ENCODE measurements around the gene HECW1.
"Not testable (repeated sequence)": the region's sequence is repeated elsewhere in the genome, so short reads cannot be mapped to it uniquely, and the experiment has no call there.

HECW1 gene

DNA sequence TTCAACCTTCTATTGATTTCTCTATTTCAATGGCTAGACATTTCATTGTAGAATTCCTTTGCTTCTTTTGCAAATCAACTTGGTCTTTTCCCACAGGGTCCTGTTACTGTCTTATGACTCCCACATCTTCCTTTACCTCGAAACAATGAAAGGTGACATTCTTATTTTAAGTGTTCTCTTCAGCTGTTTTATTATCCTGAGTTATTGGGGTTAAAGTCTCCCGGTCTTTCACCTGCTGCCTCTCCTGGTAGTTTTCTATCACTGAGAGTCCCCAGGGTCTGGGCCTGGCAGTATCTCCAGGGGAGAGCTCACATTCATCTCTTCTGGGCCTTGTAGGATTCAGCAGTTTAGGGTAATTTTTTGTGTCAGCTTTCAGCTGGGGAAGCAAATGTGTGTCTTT is 95.8 kb downstream of the HECW1 start:
- TF ChIP-seq, protein P1, sequence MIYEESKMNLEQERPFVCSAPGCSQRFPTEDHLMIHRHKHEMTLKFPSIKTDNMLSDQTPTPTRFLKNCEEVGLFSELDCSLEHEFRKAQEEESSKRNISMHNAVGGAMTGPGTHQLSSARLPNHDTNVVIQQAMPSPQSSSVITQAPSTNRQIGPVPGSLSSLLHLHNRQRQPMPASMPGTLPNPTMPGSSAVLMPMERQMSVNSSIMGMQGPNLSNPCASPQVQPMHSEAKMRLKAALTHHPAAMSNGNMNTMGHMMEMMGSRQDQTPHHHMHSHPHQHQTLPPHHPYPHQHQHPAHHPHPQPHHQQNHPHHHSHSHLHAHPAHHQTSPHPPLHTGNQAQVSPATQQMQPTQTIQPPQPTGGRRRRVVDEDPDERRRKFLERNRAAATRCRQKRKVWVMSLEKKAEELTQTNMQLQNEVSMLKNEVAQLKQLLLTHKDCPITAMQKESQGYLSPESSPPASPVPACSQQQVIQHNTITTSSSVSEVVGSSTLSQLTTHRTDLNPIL (CRISPR knock-in tag; IDR thresholded peaks at IDR 0.05; ENCODE audit: low read depth) = no peak
- TF ChIP-seq ZFP30 (CRISPR knock-in tag; IDR thresholded peaks at IDR 0.05) = no peak
- TF ChIP-seq ISL1 (CRISPR knock-in tag; IDR thresholded peaks at IDR 0.05) = no peak
- TF ChIP-seq, protein P2, sequence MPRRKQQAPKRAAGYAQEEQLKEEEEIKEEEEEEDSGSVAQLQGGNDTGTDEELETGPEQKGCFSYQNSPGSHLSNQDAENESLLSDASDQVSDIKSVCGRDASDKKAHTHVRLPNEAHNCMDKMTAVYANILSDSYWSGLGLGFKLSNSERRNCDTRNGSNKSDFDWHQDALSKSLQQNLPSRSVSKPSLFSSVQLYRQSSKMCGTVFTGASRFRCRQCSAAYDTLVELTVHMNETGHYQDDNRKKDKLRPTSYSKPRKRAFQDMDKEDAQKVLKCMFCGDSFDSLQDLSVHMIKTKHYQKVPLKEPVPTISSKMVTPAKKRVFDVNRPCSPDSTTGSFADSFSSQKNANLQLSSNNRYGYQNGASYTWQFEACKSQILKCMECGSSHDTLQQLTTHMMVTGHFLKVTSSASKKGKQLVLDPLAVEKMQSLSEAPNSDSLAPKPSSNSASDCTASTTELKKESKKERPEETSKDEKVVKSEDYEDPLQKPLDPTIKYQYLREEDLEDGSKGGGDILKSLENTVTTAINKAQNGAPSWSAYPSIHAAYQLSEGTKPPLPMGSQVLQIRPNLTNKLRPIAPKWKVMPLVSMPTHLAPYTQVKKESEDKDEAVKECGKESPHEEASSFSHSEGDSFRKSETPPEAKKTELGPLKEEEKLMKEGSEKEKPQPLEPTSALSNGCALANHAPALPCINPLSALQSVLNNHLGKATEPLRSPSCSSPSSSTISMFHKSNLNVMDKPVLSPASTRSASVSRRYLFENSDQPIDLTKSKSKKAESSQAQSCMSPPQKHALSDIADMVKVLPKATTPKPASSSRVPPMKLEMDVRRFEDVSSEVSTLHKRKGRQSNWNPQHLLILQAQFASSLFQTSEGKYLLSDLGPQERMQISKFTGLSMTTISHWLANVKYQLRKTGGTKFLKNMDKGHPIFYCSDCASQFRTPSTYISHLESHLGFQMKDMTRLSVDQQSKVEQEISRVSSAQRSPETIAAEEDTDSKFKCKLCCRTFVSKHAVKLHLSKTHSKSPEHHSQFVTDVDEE (CRISPR knock-in tag; IDR thresholded peaks at IDR 0.05) = no peak
- no peak for TF ChIP-seq TCF4 (CRISPR knock-in tag; IDR thresholded peaks at IDR 0.05; ENCODE audit: borderline replicate concordance)
- no peak for TF ChIP-seq TOX (CRISPR knock-in tag; IDR thresholded peaks at IDR 0.05; ENCODE audit: borderline replicate concordance)
- TF ChIP-seq OSR1 (CRISPR knock-in tag; IDR thresholded peaks at IDR 0.05) = no peak
- TF ChIP-seq ZNF8 (CRISPR knock-in tag; IDR thresholded peaks at IDR 0.05) = no peak
- TF ChIP-seq RARB (CRISPR knock-in tag; IDR thresholded peaks at IDR 0.05) = no peak
- no peak for TF ChIP-seq PPARA (CRISPR knock-in tag; IDR thresholded peaks at IDR 0.05; ENCODE audit: borderline replicate concordance)
- TF ChIP-seq GLIS3 (CRISPR knock-in tag; IDR thresholded peaks at IDR 0.05) = no peak
- TF ChIP-seq, protein P3, sequence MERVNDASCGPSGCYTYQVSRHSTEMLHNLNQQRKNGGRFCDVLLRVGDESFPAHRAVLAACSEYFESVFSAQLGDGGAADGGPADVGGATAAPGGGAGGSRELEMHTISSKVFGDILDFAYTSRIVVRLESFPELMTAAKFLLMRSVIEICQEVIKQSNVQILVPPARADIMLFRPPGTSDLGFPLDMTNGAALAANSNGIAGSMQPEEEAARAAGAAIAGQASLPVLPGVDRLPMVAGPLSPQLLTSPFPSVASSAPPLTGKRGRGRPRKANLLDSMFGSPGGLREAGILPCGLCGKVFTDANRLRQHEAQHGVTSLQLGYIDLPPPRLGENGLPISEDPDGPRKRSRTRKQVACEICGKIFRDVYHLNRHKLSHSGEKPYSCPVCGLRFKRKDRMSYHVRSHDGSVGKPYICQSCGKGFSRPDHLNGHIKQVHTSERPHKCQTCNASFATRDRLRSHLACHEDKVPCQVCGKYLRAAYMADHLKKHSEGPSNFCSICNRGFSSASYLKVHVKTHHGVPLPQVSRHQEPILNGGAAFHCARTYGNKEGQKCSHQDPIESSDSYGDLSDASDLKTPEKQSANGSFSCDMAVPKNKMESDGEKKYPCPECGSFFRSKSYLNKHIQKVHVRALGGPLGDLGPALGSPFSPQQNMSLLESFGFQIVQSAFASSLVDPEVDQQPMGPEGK (CRISPR knock-in tag; IDR thresholded peaks at IDR 0.05; ENCODE audit: borderline replicate concordance) = no peak
- no peak for TF ChIP-seq ZC3H10 (CRISPR knock-in tag; IDR thresholded peaks at IDR 0.05)
- no peak for TF ChIP-seq SNAI2 (CRISPR knock-in tag; IDR thresholded peaks at IDR 0.05)
- no peak for TF ChIP-seq ESRRG (CRISPR knock-in tag; IDR thresholded peaks at IDR 0.05)
- no peak for TF ChIP-seq BACH2 (CRISPR knock-in tag; IDR thresholded peaks at IDR 0.05; ENCODE audit: borderline replicate concordance)
- no peak for TF ChIP-seq ZNF70 (CRISPR knock-in tag; IDR thresholded peaks at IDR 0.05)
- TF ChIP-seq CSDC2 (CRISPR knock-in tag; IDR thresholded peaks at IDR 0.05) = no peak
- no peak for TF ChIP-seq ZFP3 (CRISPR knock-in tag; IDR thresholded peaks at IDR 0.05)
- TF ChIP-seq, protein P4, sequence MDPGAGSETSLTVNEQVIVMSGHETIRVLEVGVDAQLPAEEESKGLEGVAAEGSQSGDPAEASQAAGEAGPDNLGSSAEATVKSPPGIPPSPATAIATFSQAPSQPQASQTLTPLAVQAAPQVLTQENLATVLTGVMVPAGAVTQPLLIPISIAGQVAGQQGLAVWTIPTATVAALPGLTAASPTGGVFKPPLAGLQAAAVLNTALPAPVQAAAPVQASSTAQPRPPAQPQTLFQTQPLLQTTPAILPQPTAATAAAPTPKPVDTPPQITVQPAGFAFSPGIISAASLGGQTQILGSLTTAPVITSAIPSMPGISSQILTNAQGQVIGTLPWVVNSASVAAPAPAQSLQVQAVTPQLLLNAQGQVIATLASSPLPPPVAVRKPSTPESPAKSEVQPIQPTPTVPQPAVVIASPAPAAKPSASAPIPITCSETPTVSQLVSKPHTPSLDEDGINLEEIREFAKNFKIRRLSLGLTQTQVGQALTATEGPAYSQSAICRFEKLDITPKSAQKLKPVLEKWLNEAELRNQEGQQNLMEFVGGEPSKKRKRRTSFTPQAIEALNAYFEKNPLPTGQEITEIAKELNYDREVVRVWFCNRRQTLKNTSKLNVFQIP (CRISPR knock-in tag; IDR thresholded peaks at IDR 0.05; ENCODE audit: borderline replicate concordance, low read depth) = no peak

DNA sequence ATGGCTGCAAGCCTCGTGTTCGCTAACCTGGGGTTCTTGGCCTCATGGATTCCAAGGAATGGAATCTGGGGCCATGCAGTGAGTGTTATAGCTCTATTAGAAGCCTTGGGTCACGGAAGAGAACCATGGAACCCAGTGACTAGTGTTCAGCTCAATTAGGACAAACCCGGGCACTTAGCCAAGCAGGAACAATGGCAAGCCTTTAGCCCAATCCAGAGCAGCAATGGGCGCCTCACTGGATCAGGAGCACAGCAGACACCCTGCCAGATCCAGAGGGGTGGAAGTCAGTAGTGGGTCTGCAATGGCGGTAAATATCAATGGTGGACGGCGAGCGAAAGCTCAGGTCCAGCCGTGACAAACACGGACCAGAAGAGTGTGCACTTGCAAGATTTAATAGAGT is 98.1 kb downstream of the HECW1 start:
- ATAC-seq = not testable (repeated sequence)

More for the DNA sequence above, 95.8 kb downstream of the HECW1 start:
- ATAC-seq = no peak

DNA sequence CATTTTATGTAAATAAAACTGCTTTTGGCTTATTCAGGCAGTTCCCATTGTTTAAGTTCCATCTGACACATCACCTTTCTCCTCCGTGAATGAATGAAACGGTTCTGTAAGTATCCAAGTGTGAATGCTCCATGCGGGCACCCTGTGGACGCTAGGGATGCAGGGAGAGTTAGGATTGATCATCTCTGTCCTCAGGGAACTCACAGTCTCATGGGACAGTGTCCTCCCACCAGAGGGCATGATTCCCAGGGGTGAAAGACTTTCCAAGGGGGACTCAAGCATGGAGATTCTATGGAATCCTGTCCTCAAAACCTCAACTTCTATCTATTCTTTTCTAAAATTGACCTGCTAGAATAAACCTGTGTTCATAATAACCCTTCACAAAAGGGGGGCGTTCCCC is 98.8 kb downstream of the HECW1 start:
- ATAC-seq = peak; percentile 36; the same call in 1 of the 3 replicates

More for the DNA sequence above, 98.8 kb downstream of the HECW1 start:
- TF ChIP-seq, protein P4 (CRISPR knock-in tag; IDR thresholded peaks at IDR 0.05; ENCODE audit: borderline replicate concordance, low read depth) = no peak
- TF ChIP-seq TCF4 (CRISPR knock-in tag; IDR thresholded peaks at IDR 0.05; ENCODE audit: borderline replicate concordance) (no peak), SNAI2 (CRISPR knock-in tag; IDR thresholded peaks at IDR 0.05) (no peak), ZFP3 (CRISPR knock-in tag; IDR thresholded peaks at IDR 0.05) (no peak), RARB (CRISPR knock-in tag; IDR thresholded peaks at IDR 0.05) (no peak), TOX (CRISPR knock-in tag; IDR thresholded peaks at IDR 0.05; ENCODE audit: borderline replicate concordance) (no peak), GLIS3 (CRISPR knock-in tag; IDR thresholded peaks at IDR 0.05) (no peak), ISL1 (CRISPR knock-in tag; IDR thresholded peaks at IDR 0.05) (no peak), BACH2 (CRISPR knock-in tag; IDR thresholded peaks at IDR 0.05; ENCODE audit: borderline replicate concordance) (no peak), OSR1 (CRISPR knock-in tag; IDR thresholded peaks at IDR 0.05) (no peak)
- TF ChIP-seq, protein P1 (CRISPR knock-in tag; IDR thresholded peaks at IDR 0.05; ENCODE audit: low read depth) = no peak
- TF ChIP-seq, protein P2 (CRISPR knock-in tag; IDR thresholded peaks at IDR 0.05) = no peak
- TF ChIP-seq, protein P3 (CRISPR knock-in tag; IDR thresholded peaks at IDR 0.05; ENCODE audit: borderline replicate concordance) = no peak

All from SK-N-SH treated with all-trans-retinoic acid at 6 μM for 48 hours (cell line).